Left renal cortex interstitium (tissue), 4 donors: Measurements from ENCODE around the gene SSH3. TPM values are rescaled to one million over a fixed set of nuclear protein-coding genes. Genes with fewer than 3 reads are reported as not detected.

Experiments used
- DNase-seq, 4 donors: peaks; one replicate each; pipeline ENCODE4 v3.0.0-alpha.2; 2013; ENCODE audit warnings: low read depth in 4 of 4, low spot score in 2 of 4, missing footprints in 1 of 4
- polyA plus RNA-seq, 4 donors: library from polyadenylated mRNA; unstranded; fragments of 120-200 nt; gene quantifications; one replicate each; pipeline ENCODE4 v1.2.1, GENCODE V29; 2013; ENCODE audit not compliant: insufficient read length in 4 of 4

The SSH3 gene
- polyA plus RNA-seq, 4 donors: 17.4 to 37.5 (median 28.5) TPM

GRCh38 chr11:67289651-67290479, 13.5 kb upstream of the SSH3 start:
- DNase-seq: no peak

DNA sequence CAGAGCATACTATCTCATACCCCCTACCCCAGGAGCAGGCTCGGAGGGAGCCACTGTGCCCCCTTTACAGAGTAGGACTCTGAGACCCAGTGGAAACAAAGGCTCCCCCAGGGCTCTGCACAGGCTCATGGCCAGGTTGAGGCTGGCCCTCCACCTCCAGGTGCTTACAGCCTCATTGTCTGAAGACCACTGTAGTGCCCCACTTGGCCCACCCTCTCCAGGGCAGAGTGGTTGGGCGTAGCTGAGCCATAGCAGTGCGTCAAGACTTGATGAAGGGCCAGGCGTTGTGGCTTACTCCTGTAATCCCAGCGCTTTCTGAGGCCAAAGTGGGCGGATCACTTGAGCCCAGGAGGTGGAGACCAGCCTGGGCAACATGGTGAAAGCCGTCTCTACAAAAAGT, 12.5 kb upstream of the SSH3 start:
- no peak for DNase-seq

DNA sequence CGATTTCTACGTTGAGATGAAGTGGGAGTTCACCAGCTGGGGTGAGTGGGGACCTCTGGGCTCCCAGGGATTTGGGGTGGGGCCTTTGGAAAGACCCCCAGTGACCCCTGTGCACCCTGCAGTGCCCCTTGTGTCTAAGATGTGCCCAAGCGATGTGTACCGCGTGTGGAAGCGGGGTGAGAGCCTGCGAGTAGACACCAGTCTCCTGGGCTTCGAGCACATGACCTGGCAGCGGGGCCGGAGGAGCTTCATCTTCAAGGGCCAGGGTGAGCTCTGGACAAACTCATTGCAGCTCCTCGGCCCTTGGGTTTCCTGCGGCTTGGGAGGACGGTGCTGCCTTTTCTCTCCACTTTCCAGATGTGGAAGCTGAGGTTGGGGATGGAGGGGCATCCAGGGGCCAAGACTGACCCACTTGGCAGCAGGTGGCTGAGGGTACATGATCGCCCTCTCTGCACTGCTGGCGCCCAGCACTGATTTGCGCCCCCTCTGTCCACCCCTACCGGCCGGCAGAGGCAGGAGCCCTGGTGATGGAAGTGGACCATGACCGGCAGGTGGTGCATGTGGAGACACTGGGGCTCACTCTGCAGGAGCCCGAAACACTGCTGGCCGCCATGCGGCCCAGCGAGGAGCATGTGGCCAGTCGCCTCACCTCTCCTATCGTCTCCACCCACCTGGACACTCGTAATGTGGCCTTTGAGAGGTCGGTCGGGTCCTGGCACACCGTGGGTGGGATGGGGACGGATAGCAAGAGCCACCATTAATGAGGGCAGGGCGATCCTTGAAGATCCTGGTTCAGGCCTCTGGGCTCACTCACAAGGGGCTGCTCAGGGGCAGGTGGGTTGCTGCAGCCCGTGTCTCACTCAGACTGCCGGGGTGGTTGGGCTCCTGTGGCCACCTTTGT, 11.6 kb upstream of the SSH3 start:
- no peak for DNase-seq

DNA sequence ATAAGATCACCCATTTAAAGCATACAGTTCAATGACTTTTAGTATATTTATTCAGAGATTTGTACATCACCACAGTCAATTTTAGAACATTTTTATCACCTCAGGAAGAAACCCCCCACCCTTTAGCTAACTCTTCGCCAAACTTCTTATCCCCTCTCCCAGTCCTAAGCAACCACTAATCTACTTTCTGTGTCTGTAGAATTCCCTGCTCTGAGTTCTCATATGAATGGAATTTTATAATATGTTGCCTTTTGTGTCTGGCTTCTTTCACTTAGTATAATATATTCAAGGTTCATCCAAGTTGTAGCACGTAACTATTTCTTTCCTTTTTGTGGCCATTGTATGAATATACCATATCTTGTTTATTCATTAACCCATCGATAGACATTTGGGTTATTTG, 10.7 kb upstream of the SSH3 start:
- DNase-seq: no peak

- DNase-seq: no peak
Measured at GRCh38 chr11:67293090-67293489, 10.2 kb upstream of the SSH3 start.

- no peak for DNase-seq
Measured at GRCh38 chr11:67295846-67296245, 7.5 kb upstream of the SSH3 start.

DNA sequence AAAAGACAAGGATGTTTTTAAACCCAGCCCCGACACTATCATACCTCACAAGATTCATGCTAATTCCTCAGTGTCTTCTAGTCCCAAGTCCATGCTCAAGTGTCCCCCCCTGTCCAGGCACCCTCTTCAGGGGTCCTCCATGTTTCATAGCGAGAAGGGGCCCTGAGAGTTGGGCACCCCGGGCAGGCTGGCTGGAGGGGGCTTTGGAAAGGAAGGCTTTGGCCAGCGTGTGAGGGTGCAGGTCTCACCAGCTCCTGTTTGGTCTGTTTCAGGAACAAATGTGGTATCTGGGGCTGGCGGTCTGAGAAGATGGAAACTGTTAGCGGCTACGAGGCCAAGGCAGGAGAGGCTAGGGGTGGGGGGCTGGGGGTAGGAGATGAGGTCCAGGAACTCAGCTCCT, 4.5 kb upstream of the SSH3 start:
- no peak for DNase-seq

GRCh38 chr11:67299471-67300191, 3.7 kb upstream of the SSH3 start:
- no peak for DNase-seq

GRCh38 chr11:67300256-67300755, 3.0 kb upstream of the SSH3 start:
- DNase-seq: no peak

- DNase-seq: no peak
Measured at GRCh38 chr11:67300756-67301312, 2.5 kb upstream of the SSH3 start.

DNA sequence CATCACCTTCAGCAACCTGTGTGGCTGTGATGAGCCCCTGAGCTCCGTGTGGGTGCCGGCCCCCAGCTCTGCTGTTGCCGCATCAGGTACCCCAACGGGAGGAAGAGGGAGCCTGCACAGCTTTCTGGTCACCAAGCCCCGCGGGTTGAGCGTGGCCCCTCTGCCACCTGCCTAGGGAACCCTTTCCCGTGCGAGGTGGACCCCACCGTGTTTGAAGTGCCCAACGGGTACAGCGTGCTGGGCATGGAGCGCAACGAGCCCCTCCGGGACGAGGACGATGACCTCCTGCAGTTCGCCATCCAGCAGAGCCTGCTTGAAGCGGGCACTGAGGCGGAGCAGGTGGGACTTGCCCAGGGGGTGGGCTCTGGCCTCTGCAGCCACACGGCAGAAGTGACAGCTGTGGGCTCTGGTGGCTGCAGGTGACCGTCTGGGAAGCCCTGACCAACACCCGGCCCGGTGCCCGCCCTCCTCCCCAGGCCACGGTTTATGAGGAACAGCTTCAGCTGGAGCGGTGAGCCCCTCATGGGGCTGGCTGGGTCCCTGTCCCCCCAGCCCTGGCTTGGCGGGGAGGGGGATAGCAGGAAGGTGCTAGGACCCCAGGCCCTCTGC, 1.9 kb upstream of the SSH3 start:
- DNase-seq: no peak

DNA sequence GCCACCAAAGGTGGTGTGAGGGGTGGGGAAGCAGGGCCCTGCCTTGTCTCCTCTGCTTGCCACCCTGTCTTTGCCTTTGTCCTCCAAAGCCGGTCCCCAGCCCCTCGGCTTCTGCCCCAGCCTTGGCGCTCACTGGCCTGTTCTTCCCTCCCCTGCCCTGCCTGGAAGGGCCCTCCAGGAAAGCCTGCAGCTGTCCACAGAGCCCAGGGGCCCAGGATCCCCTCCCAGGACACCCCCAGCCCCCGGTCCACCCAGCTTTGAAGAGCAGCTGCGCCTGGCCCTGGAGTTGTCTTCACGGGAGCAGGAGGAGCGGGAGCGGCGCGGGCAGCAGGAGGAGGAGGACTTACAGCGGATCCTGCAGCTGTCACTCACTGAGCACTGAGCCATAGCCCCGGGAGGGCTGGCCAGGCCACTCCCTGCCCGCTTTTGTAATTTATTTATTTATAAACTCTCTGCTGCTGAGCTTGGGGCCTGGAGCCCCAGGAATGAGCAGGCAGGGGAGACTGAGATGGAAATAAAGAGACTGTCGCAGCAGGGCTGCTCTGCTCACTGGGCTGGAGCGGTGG, 1.3 kb upstream of the SSH3 start:
- peak in 1 of 4 donors; percentile 65 for DNase-seq

- no peak for DNase-seq
Measured at GRCh38 chr11:67302571-67303131, 679 bp upstream of the SSH3 start.

GRCh38 chr11:67303835-67304411, 593 bp downstream of the SSH3 start:
- no peak for DNase-seq

DNA sequence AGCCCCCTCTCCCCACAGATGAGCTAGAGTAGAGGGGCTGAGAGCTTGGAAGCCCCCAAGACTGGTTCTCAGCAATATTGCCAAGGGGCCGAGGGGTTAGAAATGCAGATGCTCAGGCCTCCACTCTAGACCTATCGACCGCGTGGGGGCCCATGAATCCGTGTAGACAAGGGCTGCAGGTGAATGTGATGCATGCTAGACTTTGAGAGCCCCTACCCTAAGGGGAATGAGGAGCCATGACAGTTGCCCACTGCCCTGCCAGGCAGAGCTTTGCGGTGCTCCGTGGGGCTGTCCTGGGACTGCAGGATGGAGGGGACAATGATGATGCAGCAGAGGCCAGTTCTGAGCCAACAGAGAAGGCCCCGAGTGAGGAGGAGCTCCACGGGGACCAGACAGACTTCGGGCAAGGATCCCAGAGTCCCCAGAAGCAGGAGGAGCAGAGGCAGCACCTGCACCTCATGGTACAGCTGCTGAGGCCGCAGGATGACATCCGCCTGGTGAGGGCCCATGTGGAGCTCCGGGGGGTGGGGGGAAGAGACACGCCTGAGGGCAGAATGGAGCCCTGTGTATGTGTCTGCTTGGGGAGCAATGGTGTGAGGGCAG, 1.3 kb downstream of the SSH3 start:
- DNase-seq: no peak

DNA sequence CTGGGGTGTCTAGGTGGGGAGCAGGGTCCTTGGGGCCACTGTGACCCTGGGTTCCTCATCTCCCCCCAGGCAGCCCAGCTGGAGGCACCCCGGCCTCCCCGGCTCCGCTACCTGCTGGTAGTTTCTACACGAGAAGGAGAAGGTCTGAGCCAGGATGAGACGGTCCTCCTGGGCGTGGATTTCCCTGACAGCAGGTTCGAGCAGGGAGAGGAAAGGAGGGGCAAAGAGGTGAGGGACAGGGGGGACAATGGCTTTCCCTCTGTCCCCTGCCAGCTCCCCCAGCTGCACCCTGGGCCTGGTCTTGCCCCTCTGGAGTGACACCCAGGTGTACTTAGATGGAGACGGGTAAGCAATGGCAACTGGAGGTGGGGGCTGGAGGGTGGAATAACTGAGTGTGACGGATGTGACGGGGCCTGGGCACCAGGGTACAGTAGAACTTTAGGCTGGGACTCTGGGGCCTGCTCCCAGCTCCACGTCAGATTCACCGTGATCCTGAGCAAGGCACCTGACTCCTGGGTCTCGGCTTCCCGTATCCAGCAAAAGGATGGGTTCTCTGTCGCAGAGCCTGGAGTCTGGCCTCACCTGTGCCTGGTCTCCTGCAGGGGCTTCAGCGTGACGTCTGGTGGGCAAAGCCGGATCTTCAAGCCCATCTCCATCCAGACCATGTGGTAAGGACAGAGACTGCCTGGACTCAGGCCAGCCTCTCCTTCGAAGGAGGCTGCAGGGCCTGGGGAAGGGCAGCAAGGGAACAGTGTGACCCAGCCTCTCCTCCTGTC, 3.6 kb downstream of the SSH3 start:
- no peak for DNase-seq

- no peak for DNase-seq
Measured at GRCh38 chr11:67307545-67308001, 4.2 kb downstream of the SSH3 start.
